ENCODE data around the gene SORCS2. TPM values are rescaled to one million over a fixed set of nuclear protein-coding genes. Genes with fewer than 3 reads are reported as not detected.

SORCS2 gene
- total RNA-seq, 2 donors from 2014 or later, result 1.5 to 1.7 TPM

DNA sequence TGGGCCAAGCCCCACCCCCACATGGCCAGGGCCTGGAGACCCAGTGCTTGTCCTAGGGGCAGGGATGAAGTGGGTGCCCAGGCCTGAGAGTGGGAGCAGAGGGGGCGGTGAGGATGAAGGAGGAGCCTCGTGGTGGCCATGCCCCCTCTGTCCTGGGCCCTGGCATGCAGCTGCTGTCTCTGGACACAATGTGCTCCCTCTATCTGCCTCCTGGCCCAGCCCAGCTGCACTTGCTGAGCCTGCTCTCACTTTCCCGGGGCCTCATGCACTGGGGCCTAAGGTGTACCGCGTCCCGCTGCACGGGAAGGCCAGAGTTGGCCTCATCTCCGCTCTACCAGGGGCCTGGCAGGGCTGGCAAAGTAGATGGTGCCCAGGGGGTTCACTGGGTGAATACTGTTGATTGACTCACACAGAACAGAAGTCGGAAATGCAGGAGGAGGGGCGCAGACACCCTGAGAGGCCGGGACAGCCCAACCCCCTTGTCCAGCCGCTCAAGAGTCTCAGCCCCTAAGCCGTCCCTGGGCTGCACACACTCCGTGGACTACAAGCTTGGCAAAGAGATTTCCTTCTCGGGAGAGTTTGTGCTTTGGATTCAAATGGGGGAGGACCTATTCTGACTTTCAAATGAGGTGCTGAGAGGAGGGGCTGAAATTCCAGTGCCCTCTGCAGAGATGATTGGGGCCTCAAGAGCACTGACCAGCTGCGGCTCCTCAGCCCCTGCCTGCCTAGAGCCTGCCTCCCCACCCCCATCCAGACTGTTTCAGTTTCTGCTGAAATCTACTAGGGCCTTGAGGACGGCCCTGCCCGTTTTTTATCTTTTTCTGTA is 130.0 kb downstream of the SORCS2 start:
- Histone ChIP-seq H3K9me3 (peaks cover 0 to 24% of the 10 kb centered on the region in 2 donors), H3K27me3 (no peaks in the 10 kb centered on the region), H3K4me3 (no peak overlapping the region), H3K27ac (no peak overlapping the region), H3K36me3 (no peaks in the 10 kb centered on the region), H3K4me1 (no peaks in the 10 kb centered on the region)
- no peak for DNase-seq (ENCODE audit: low spot score)
- TF ChIP-seq, protein P1, sequence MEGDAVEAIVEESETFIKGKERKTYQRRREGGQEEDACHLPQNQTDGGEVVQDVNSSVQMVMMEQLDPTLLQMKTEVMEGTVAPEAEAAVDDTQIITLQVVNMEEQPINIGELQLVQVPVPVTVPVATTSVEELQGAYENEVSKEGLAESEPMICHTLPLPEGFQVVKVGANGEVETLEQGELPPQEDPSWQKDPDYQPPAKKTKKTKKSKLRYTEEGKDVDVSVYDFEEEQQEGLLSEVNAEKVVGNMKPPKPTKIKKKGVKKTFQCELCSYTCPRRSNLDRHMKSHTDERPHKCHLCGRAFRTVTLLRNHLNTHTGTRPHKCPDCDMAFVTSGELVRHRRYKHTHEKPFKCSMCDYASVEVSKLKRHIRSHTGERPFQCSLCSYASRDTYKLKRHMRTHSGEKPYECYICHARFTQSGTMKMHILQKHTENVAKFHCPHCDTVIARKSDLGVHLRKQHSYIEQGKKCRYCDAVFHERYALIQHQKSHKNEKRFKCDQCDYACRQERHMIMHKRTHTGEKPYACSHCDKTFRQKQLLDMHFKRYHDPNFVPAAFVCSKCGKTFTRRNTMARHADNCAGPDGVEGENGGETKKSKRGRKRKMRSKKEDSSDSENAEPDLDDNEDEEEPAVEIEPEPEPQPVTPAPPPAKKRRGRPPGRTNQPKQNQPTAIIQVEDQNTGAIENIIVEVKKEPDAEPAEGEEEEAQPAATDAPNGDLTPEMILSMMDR (IDR thresholded peaks at IDR 0.05), result no peak

DNA sequence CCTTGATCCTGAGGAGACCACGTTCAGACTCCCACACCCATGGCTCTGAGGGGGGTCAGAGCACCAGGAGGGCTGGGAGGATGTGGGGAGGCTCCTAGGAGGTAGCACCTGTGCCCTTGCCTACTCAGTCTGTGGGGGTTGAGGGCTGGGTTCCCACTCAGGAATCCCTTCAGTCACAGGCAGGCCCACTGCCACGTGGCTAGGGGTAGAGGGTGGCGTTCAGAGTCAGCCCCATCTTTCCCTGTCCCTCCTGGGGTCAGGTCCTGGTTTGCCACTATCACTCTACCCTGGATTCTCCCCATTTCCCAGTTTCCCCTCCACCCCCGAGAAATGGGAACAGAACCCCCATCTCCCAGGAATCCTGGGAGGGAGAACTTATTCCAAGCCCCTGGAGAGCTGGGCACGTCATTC is 131.1 kb downstream of the SORCS2 start:
- DNase-seq (ENCODE audit: low spot score), result no peak
- peaks cover 0 to under 1% of the 10 kb centered on the region in 2 donors for H3K4me1 ChIP-seq
- no peak overlapping the region for H3K27ac ChIP-seq
- no peak overlapping the region for H3K4me3 ChIP-seq
- H3K36me3 ChIP-seq, result no peaks in the 10 kb centered on the region
- H3K27me3 ChIP-seq, result no peaks in the 10 kb centered on the region
- peaks cover 0 to 21% of the 10 kb centered on the region in 2 donors for H3K9me3 ChIP-seq
- TF ChIP-seq, protein P1 (IDR thresholded peaks at IDR 0.05), result no peak

DNA sequence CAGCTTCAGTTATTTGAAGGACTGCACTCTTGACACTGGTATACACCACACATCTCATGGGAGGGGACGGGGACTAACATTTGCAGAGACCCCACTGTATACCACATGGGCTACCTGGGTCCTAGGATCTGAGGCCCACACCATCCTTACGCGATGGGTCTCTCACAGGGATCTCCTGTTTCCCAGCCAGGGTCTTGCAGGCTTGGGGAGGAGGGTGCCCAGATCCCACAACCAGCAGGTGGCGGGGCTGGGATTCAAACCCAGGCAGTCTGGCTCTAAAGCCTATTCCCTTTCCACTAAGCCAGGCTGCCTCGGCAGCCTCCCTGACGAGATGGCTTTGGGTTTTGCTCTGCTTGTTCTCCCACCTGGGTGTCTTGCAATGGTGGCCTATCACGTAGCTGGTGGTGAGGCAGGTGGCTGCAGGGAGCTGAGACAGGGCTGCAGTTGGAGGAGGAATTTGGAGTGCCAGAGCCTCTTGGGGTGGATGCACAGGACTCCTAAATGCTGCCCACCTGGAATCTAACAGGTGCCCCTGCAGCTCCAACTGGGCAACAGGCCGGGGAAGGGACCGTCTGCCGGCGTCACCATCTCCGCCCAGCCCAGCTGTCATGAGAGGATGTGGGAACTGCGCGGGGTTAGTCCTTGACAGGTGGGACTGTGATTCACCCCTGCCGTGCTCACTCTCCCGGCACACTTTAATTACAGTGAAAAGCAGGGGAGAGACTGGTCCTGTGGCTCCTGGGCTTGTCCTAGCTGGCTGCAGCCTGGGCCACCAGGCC is 131.7 kb downstream of the SORCS2 start:
- Histone ChIP-seq H3K4me1 (peaks cover 0 to 6% of the 10 kb centered on the region in 2 donors), H3K27ac (no peak overlapping the region), H3K36me3 (no peaks in the 10 kb centered on the region), H3K9me3 (peaks cover 0 to 15% of the 10 kb centered on the region in 2 donors), H3K4me3 (no peak overlapping the region), H3K27me3 (no peaks in the 10 kb centered on the region)
- TF ChIP-seq, protein P1 (IDR thresholded peaks at IDR 0.05), result no peak
- DNase-seq (ENCODE audit: low spot score), result no peak

DNA sequence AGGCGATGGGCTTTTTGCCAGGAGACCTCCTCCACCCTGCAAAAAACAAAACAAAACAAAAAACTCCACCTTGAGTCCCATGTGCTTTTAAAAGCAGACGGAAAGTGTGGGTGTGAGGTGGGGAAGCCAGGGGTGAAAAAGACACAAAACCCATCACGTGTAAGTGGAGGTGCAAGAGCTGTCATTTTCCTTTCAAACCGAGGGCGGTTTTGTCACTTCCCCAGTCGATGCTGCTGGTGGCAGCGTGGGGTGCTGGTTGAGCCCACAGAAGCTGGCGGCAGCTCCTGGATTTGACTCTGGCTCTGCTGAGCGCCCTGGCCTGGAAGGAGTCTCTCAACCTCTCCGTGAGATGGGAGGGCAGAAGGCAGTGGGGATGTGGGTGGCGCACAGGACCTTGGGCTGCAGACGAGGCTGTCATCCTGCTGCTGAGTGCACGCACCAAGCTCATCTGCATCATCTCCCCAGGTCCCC is 132.3 kb downstream of the SORCS2 start:
- H3K27ac ChIP-seq, result no peak overlapping the region
- no peak overlapping the region for H3K4me3 ChIP-seq
- peaks cover 0 to 10% of the 10 kb centered on the region in 2 donors for H3K4me1 ChIP-seq
- TF ChIP-seq, protein P1 (IDR thresholded peaks at IDR 0.05), result no peak
- no peak for DNase-seq (ENCODE audit: low spot score)
- no peaks in the 10 kb centered on the region for H3K36me3 ChIP-seq
- peaks cover 0 to 9% of the 10 kb centered on the region in 2 donors for H3K9me3 ChIP-seq
- H3K27me3 ChIP-seq, result no peaks in the 10 kb centered on the region

DNA sequence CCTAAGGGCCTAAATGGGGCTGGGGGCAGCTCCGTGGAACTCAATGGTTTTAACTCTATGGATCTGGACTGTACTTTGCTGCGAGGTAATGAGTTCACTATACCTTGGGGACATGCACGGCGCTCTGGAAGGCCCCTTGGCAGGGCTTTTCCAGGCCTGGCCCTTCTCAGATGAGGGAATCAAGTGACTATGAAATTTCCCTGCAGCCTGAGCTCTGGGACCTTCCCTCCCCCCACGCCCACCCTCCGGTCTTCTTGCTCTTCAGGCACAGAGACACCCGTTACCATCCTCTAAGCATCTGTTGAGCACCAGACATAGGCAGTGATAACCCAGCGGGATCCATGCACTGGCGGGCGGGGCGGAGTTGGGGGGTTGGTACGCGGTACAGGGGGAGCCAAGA is 133.2 kb downstream of the SORCS2 start:
- no peak overlapping the region for H3K27ac ChIP-seq
- H3K4me1 ChIP-seq, result peaks cover 0 to 10% of the 10 kb centered on the region in 2 donors
- no peak for DNase-seq (ENCODE audit: low spot score)
- no peak overlapping the region for H3K4me3 ChIP-seq
- TF ChIP-seq, protein P1 (IDR thresholded peaks at IDR 0.05), result no peak
- no peaks in the 10 kb centered on the region for H3K36me3 ChIP-seq
- peaks cover 0 to under 1% of the 10 kb centered on the region in 2 donors for H3K9me3 ChIP-seq
- no peaks in the 10 kb centered on the region for H3K27me3 ChIP-seq
